HG02623 (cell line): ENCODE measurements around the gene GIMAP8.
"Not testable (repeated sequence)": the region's sequence is repeated elsewhere in the genome, so short reads cannot be mapped to it uniquely, and the experiment has no call there.

Source experiments
- ATAC-seq: cut with Tn5 transposase; IDR thresholded peaks from one replicate; pipeline ENCODE4 v1.9.1; 2021; ENCODE audit warnings: moderate library complexity; ENCODE audit not compliant: unreplicated experiment

The GIMAP8 gene

GRCh38 chr7:150507947-150508602, 57.6 kb downstream of the GIMAP8 start:
- no peak for ATAC-seq

GRCh38 chr7:150511048-150511447, 60.6 kb downstream of the GIMAP8 start:
- no peak for ATAC-seq

- ATAC-seq = no peak
Observed at GRCh38 chr7:150513758-150514157, 63.3 kb downstream of the GIMAP8 start.

GRCh38 chr7:150514748-150515222, 64.4 kb downstream of the GIMAP8 start, which contains the start of gene GIMAP7:
TSS of gene GIMAP7 (plus strand) at chr7:150514872. CDS start at chr7:150519975, 5,103 bp downstream.
- peak; percentile 67 for ATAC-seq

GRCh38 chr7:150515248-150516147, 65.1 kb downstream of the GIMAP8 start:
- ATAC-seq = no peak

- no peak for ATAC-seq
Observed at GRCh38 chr7:150516956-150517745, 66.7 kb downstream of the GIMAP8 start.

GRCh38 chr7:150519310-150519709, 68.9 kb downstream of the GIMAP8 start:
- ATAC-seq = no peak

- ATAC-seq = no peak
Observed at GRCh38 chr7:150520145-150520544, 69.7 kb downstream of the GIMAP8 start.

- ATAC-seq = not testable (repeated sequence)
Observed at GRCh38 chr7:150522931-150523330, 72.5 kb downstream of the GIMAP8 start.

- ATAC-seq = no peak
Observed at GRCh38 chr7:150524018-150524417, 73.6 kb downstream of the GIMAP8 start.
